HG03378 (cell line): ENCODE measurements around the gene SCN9A.
"Not testable (repeated sequence)": the region's sequence is repeated elsewhere in the genome, so short reads cannot be mapped to it uniquely, and the experiment has no call there.

ENCODE experiments used
- ATAC-seq: cut with Tn5 transposase; IDR thresholded peaks from one replicate; pipeline ENCODE4 v1.9.1; 2021; ENCODE audit warnings: mild to moderate bottlenecking, moderate library complexity; ENCODE audit not compliant: unreplicated experiment

Gene SCN9A

DNA sequence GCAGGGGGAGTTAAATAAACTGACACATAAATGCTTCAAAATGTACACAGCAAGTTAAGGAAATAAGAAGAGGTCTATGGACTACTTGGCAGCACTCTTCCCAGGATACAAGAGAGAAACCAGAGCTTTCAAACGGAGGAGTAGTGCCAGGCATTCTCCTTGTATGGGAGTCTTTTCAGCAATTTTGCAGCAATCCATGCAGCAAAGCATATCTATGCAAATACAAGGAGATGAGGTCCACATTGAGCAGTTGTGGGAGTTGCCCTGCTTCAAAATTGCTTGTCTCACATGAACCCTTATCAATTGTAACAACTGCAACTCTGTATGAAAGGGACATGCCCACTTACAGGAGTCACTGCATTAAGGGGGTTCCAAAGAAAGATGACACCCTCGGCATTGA, 37.8 kb downstream of the SCN9A start:
- no peak for ATAC-seq

DNA sequence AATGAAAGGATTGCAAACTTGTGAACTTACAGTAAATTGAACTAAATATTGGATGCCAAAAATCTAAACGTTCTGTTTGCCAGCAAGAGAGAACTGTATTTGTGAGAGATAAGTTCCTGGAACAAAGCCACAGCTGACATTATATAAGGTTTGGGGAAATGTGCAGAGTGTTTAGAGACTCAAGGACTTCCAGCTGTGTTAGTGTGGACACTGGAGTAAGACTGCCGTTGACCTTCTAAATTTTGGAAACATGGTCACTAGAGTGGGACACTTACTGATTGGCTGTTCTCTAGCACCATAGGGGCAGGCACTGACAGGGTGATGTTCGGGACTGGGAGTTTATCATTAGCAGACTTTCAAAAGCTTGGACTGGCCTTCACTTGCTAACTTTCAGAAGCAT, 40.5 kb downstream of the SCN9A start:
- no peak for ATAC-seq

DNA sequence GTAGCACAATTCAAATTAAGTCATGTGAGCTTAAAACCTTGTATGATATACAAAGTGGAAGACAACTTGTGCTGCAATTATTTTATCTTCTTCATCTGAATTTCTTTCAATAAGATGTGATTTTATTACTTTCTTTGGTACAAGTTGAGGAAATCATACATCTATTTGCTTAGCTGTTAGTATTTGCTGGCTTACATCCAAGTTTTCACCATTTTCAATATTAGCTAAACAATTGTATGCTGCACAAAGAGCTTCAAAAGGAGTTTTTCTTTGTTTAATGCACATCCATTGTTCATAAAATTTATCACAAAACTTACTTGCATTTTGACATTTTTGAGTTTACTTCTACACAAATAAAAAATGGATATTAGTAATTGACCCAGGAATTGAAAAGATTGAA, 40.9 kb downstream of the SCN9A start:
- ATAC-seq = no peak

DNA sequence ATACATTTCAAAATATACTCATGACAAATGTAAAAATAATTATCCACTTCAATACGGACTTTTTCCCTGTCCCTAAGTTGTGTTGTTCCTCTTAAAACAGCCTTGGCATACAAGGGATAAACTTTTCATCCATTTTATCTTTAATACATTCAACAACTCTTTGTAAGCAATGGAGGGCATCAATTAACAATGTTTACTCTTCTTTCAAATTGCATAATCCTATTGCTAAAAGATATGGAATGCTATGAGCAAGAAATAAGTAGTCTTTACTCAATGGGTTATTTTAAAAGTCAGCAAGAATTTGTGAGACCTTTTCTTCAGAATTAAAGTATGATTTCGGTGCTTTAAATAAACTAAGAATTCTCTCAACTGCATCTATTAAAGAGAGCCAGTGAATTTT, 41.9 kb downstream of the SCN9A start:
- no peak for ATAC-seq

DNA sequence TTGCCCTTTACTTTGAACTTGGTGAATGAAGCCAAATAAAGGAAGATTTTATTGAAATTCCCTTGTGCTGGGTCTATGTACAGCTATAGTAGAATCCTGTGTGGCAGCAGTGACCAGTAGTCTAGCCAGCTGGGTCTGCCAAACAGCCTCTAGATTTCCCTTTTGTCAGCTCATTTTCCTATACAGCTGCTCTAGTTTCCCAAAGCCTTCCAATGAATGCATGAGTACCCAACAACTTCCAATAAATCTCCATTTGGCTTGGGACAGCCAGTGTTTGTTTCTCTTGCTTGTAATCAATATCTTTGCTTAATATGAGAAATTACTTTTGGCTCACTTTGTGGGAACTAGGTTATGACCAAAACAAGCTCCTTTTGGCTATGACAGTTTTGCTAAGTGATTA, 43.6 kb downstream of the SCN9A start:
- no peak for ATAC-seq

DNA sequence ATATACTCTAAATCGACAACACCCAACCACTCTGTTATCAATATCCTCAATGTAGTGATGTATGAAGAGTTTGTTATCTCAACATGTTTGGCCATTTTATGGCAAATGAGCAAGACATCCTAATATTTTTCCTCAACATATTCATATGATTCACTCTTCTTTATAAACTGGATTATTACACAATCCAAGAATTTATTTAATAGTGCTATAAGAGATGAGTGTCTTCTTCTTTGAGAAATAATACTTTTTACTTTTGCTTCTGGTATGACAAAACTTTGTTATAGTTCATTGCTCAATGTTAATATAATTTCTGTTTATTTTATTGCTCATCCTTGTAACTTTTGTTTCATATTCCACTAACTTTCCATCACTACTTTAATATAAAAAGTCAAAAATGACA, 44.3 kb downstream of the SCN9A start:
- no peak for ATAC-seq

DNA sequence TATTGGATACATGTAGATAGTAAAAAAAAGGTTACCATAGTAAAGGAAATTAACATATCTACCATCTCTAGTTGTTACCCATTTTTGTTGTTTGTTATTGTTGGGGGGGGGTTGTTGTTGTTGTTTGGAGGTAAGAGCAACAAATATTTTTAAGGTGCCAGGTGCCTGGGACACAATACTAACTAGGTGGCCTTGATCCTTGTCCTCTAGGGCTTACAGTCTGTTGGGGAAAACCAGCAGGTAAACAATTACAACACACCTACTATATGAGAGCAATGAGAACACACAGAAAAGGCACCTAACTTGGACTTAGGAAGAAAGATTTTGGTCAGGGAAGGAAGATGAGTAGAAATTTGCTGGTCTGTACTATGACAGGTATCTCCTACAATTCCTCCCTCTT, 46.3 kb downstream of the SCN9A start:
- ATAC-seq = no peak

DNA sequence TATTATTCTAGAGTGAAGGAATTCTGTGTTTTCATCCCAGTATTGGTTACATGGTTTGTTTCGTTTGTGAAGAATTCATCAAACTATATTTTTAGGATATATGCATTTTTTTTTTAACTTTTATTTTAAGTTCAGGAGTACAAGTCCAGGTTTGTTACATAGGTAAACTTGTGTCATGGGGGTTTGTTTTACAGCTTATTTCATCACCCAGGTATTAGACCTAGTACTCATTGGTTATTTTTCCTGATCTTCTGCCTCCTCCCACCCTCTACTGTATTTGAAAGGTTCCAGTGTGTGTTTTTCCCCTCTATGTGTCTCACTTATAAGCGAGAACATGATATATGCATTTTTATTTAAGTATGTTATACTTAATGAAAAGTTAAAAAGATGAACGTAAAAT, 47.6 kb downstream of the SCN9A start:
- ATAC-seq = no peak

DNA sequence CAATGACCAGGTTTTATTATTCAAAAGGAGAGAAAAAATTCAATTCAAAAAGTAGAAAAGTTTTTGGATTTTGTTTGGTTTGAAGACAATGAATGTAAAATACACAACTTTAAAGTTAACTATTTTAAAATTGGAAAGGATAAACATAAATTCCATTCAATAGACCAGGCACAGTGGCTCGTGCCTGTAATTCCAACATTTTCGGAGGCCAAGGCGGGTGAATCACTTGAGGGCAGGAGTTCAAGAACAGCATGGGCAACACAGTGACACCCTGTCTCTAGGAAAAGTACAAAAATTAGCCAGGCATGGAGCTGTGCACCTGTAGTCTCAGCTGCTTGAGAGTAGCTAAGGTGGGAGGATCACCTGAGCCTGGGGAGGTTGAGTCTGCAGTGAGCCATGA, 54.7 kb downstream of the SCN9A start:
- no peak for ATAC-seq

DNA sequence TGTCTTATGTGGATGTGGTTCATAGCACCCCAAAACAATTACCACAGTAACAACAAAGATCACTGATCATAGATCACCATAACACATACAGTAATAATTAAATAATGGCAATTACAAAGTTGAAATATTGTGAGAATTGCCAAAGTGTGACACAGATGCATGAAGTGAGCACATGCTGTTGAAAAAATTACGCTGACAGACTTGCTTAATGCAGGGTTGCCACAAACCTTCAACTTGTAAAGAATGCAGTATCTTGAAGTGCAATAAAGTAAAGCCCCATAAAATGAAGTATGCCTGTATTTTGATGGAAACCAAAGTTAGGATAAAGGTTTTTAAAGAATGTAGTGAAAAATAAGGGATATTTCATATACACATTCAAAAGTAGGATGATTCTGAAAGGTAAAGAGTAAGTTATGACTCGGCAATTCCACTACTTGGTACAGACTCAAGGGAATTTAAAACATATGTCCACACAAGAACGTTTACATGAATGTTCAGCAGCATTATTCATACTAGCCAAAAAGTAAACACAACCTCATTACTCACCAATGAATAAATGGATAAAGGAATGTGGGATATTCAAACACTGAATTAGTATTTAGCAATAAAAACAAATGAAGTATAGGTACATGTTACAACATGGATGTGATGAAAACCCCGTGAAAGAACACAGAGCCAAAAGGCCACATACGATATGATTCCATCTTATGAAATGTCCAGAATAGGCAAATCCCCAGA, 61.6 kb downstream of the SCN9A start:
- ATAC-seq = no peak

DNA sequence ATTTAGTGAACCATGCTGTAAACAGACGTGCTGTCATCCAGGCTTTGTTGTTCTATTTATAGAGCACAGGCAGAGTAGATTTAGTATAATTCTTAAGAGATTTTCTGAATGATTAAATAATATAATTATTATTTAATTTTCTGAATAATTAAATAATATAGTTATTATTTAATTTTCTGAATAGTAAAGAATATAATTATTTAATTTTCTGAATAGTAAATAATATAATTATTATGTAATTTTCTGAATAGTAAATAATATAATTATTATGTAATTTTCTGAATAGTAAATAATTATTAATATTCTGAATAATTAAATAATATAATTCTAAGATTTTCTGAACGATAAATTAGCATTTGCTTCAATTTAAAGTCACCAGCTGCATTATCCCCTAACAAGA, 62.9 kb downstream of the SCN9A start:
- ATAC-seq = not testable (repeated sequence)

DNA sequence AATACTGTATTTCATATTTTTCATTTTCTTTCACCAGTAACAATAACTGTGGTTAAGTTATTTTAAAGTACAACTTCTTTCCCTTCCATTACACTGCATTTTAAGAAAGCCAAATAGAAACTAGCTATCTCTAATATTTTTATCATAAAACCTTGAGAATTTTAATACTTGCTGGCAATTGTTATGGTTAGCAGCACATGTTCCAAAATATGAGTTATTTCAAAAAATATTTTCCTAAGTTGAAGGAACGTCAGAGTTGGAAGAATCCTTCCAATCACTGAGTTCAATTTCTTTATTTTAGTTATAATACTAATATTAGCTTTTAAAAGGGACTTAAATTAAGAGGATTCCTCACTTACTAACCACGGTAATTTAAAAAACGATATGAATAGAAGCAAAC, 68.4 kb downstream of the SCN9A start:
- no peak for ATAC-seq

DNA sequence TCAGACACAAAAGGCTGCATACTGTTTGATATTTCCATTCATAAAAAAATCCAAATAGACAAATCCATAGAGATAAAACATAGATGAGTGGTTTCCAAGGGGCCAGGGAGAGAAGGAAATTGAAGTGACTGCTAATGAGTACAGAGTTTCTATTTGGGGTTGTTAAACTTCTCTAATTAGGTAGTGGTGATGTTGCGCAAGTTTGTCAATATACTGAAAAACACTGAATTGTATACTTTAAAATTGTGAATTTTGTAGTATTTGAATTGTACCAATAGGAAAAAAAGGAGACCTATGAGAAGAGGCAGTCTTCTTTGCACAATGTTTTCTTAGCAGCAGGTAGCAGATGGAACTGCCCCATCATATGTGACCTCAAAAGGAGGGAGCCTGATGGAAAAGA, 71.1 kb downstream of the SCN9A start:
- no peak for ATAC-seq

DNA sequence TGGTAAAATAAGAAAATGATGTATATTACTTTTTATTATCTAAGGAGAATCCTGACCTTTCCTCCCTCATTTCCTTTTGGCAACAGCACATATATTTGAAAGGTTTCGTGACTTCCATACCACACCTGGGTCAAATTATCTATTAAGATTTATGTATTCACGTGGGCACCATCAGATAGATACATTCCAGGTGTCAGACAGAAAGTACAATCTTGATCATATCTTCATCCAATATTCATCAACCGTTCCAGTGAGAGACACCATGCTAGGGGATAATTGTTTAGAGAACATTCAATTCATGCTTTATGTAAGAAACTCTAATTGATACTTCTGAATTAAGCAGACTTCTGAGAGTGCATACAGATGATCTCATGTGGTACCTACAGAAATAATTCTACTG, 73.7 kb downstream of the SCN9A start:
- ATAC-seq = no peak

DNA sequence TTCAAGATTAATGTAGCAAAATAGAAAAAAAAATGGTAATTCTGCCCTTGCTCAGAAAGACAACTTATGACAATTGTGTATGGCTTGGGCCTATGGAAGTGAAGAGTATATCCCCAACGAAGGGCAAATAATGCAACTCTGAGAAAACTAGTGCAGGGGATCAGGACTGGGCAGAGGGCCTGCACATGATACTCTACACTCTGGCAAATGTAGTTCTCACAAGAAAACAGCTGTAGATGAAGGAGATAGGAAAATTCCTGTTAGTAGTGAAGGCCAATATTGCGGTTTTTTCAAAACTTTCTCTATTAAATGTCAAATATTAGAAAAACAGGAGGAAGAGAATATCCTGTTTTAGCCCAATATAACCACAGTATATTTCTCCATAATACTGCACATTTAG, 77.8 kb downstream of the SCN9A start:
- no peak for ATAC-seq

DNA sequence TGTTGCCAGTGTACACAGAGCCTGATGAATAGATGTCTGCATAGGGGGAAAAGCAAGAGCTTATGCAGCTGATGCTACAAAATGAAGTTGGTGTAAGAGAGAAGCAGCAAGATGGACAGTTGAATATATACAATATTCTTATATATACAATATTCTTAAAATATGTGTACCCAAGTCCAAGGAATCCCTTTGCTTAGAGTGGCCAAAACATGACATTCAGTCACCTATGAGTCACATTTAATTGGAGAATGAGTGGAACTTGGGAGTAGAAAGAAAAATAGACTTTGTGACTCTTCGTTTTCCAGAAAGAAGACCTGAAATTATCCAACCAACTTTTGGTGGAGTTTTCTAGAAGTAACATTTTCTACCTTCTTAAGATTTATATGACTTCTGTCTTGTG, 81.8 kb downstream of the SCN9A start:
- ATAC-seq = no peak

DNA sequence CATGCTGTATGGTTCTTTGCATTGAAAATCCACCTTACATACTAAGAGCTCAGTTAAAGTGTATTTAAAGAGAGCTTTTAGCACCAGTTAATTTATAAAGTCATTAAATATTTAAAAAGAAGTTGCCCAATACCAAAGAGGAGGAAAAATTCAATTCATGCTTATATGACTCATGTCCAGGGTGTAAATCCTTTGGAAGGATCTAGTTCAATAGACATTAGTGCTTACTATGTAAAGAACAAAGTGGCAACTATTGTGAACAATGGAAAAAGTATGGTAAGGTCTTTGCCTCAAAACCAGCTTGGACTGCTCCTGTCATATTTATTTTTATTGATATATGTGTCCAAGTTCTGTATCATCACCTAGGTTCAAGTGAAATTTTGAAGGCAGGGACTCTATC, 90.5 kb downstream of the SCN9A start:
- no peak for ATAC-seq

DNA sequence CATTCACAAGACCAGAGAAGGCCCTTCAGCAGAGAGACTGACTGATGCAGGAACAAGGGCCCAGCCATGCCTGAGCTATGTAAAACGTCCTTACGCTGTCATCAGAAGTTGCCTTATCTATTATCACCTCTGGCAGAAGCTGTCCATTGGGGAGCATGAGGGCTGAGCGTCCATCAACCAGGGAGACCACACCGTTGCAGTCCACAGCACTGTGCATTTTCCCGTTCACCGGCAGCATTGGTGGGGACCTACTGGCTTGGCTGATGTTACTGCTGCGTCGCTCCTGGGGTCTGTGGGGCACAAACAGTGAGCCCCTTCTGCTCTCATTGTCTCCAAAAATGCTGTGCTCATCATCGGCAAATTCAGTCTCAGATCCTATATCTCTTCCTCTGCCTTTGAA, 91.4 kb downstream of the SCN9A start:
- ATAC-seq = no peak

DNA sequence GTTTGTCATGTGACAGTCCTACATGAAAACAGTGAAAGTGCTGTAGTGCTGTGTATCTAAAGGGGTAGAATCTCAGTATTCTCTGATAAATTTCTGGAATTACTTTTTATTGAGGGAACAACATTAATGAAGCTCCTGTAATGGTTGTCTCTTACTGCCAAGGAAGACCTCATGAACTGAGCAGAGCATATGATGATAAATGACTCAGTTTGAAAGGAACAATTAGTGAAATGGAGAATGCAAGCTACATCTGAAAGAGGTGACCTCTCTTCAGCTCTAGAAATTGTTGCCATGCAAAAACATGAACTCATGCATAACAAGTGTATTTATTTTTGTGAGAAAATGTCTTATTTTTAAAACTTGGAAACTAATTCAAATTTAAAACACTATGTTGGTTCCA, 93.6 kb downstream of the SCN9A start:
- ATAC-seq = no peak

DNA sequence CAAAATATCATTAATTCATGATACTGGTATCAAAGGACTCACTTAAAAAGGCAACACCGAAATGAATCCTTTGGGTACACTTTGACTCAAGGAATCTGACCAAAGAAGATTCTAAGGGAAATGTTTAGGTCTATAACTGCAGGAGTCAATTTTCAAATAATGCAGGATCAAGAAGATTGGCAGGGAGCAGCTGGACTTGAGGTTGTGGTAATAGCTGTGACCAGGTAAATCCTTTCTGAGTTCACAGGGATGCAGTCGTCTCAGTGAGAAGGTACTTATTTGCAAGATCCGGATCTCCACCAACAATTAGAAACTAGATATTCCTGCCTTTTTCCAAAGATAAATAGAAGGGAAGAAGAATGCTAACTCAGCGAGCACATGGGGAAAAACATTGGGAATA, 96.9 kb downstream of the SCN9A start:
- ATAC-seq = no peak

DNA sequence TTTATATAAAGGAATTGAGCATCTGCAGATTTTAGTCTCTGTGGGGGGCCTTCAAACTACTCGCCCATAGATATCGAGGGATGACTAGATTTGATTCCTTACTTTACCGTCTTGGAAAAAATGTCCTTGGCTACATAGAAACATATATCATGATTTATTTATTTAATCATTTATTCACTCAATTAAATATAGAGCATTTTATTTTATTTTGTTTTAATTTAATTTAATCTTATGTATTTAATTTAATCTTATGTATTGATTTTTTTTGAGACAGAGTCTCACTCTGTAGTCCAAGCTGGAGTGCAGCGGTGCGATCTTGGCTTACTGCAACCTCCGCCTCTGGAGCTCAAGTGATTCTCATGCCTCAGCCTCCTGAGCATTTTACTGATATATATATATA, 105.4 kb downstream of the SCN9A start:
- ATAC-seq = no peak

DNA sequence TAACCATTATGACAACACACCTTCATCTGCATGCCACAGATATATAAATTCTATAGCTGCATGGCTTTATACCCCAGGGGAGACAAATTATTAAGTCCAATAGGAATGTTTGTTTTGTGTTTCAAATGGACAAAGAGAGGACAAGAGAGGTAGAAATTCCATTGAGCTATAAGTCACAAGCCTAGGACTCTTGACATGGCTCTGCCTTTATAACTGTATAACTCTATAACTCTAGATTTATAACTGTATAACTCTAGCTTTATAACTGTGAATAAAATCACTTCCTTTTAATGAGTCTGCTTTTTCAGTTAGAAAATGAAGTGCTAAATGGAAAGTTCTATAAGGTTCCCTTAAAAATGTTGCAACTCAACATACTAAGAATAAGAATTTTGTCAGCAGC, 106.4 kb downstream of the SCN9A start:
- ATAC-seq = no peak

DNA sequence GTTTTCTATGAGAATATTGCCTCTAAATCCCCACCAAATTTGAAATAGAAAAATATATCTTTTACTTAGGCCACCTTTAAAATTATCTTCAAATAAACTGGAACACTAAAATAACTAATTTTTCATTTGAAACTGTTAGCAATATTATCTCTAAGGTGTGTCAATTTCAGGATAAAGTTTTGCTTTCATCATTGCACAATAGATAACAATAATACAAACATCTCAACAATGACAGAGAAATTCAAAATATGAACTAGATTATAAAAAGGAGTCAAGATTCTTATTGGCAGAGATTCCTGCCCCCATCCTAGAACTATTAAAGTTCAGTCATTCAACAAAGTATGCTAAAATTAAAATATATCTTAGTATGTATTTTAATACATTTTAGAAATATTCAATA, 117.9 kb downstream of the SCN9A start:
- no peak for ATAC-seq
